GM19467 (cell line): ENCODE data around the gene NDUFA3.

Experiments used
- ATAC-seq: cut with Tn5 transposase; IDR thresholded peaks from one replicate; pipeline ENCODE4 v1.9.1; 2021; ENCODE audit warnings: mild to moderate bottlenecking, moderate library complexity; ENCODE audit not compliant: unreplicated experiment

Gene NDUFA3

GRCh38 chr19:54137699-54138488 lies 35.2 kb downstream of the NDUFA3 start, which contains the start of gene CNOT3:
Gene CNOT3 (plus strand): TSS chr19:54137762. CDS start chr19:54142979, 5,217 bp downstream.
- ATAC-seq, result no peak

- no peak for ATAC-seq
Measured at GRCh38 chr19:54138489-54139256, 36.0 kb downstream of the NDUFA3 start.

GRCh38 chr19:54141356-54141755 lies 38.7 kb downstream of the NDUFA3 start:
- ATAC-seq, result no peak

- ATAC-seq, result no peak
Measured at GRCh38 chr19:54142166-54142780, 39.6 kb downstream of the NDUFA3 start.

GRCh38 chr19:54145541-54146158 lies 43.0 kb downstream of the NDUFA3 start:
- ATAC-seq, result no peak

- ATAC-seq, result no peak
Measured at GRCh38 chr19:54147676-54148075, 45.0 kb downstream of the NDUFA3 start.

- ATAC-seq, result no peak
Measured at GRCh38 chr19:54148158-54148557, 45.5 kb downstream of the NDUFA3 start.

GRCh38 chr19:54149021-54149812 lies 46.6 kb downstream of the NDUFA3 start:
- no peak for ATAC-seq

- ATAC-seq, result no peak
Measured at GRCh38 chr19:54151362-54152035, 48.8 kb downstream of the NDUFA3 start.

- ATAC-seq, result no peak
Measured at GRCh38 chr19:54152267-54152666, 49.6 kb downstream of the NDUFA3 start.

- ATAC-seq, result no peak
Measured at GRCh38 chr19:54152878-54153524, 50.3 kb downstream of the NDUFA3 start.

- ATAC-seq, result no peak
Measured at GRCh38 chr19:54153731-54154326, 51.2 kb downstream of the NDUFA3 start.

GRCh38 chr19:54154603-54155345 lies 52.1 kb downstream of the NDUFA3 start:
- ATAC-seq, result no peak

- ATAC-seq, result no peak
Measured at GRCh38 chr19:54155694-54156093, 53.0 kb downstream of the NDUFA3 start.

GRCh38 chr19:54156490-54156889 lies 53.8 kb downstream of the NDUFA3 start:
- ATAC-seq, result no peak

- no peak for ATAC-seq
Measured at GRCh38 chr19:54156953-54157352, 54.3 kb downstream of the NDUFA3 start.
